Loucy (cell line): Measurements from ENCODE around the gene LRRC27.

ENCODE experiments used
- H2AFZ ChIP-seq: fragments of 200-600 bp; sonication (generic); 2 replicates; pipeline ENCODE4 v1.6.0; 2016; ENCODE audit warnings: antibody characterized with exemption, mild to moderate bottlenecking, low read length, moderate library complexity
- H3F3A ChIP-seq: fragments of 200-600 bp; 2 replicates; pipeline ENCODE4 v1.6.0; 2016; ENCODE audit warnings: antibody characterized with exemption, low read depth, mild to moderate bottlenecking
- H3K27me3 ChIP-seq: fragments of 200-600 bp; sonication (generic); 2 replicates; pipeline ENCODE4 v1.6.1; 2014; ENCODE audit warnings: low read length, mild to moderate bottlenecking; ENCODE audit not compliant: insufficient read depth, poor library complexity, severe bottlenecking
- H3K36me3 ChIP-seq: fragments of 200-600 bp; sonication (generic); 2 replicates; pipeline ENCODE4 v1.6.1; 2016; ENCODE audit warnings: low read length; ENCODE audit not compliant: insufficient read depth
- H3K4me1 ChIP-seq: fragments of 200-600 bp; sonication (generic); 2 replicates; pipeline ENCODE4 v1.5.1; 2014; ENCODE audit warnings: low read length, mild to moderate bottlenecking; ENCODE audit not compliant: insufficient read depth, poor library complexity, severe bottlenecking
- H3K4me2 ChIP-seq: fragments of 200-600 bp; sonication (generic); 2 replicates; pipeline ENCODE4 v1.6.0; 2014; ENCODE audit warnings: antibody characterized with exemption, low read length, low read depth, mild to moderate bottlenecking; ENCODE audit not compliant: poor library complexity, severe bottlenecking
- H3K4me3 ChIP-seq: fragments of 200-600 bp; sonication (generic); 2 replicates; pipeline ENCODE4 v1.5.1; 2014; ENCODE audit warnings: low read length, mild to moderate bottlenecking, mixed read lengths; ENCODE audit not compliant: poor library complexity, severe bottlenecking
- H3K79me2 ChIP-seq: fragments of 200-600 bp; sonication (generic); 2 replicates; pipeline ENCODE4 v1.6.1; 2014; ENCODE audit warnings: low read length; ENCODE audit not compliant: insufficient read depth
- H3K9ac ChIP-seq: fragments of 200-600 bp; sonication (generic); 2 replicates; pipeline ENCODE4 v1.6.0; 2014; ENCODE audit warnings: mild to moderate bottlenecking, low read depth, low read length, moderate library complexity; ENCODE audit not compliant: poor library complexity, severe bottlenecking
- H3K9me2 ChIP-seq: fragments of 200-600 bp; sonication (generic); replicated peaks from 2 replicates; pipeline ENCODE4 v1.6.1; 2016; ENCODE audit warnings: low read depth, low read length, mixed read lengths
- H3K9me3 ChIP-seq: fragments of 200-600 bp; sonication (generic); 2 replicates; pipeline ENCODE4 v1.6.1; 2014; ENCODE audit warnings: mild to moderate bottlenecking, antibody characterized with exemption, low read length, low read depth; ENCODE audit not compliant: insufficient read depth
- H4K20me1 ChIP-seq: fragments of 200-600 bp; sonication (generic); 2 replicates; pipeline ENCODE4 v1.6.0; 2014; ENCODE audit warnings: antibody characterized with exemption, low read length, mild to moderate bottlenecking; ENCODE audit not compliant: insufficient read depth, poor library complexity, severe bottlenecking
- EZH2phosphoT487 ChIP-seq: fragments of 200-600 bp; IDR thresholded peaks from 2 replicates; pipeline ENCODE4 v1.6.1; 2018; ENCODE audit warnings: antibody characterized with exemption, mild to moderate bottlenecking, moderate library complexity, borderline replicate concordance
- TF ChIP-seq, protein P1 (sequence below): fragments of 200-600 bp; sonication (generic); conservative IDR thresholded peaks from 2 replicates; pipeline ENCODE4 v1.5.1; 2014; ENCODE audit warnings: mild to moderate bottlenecking, antibody characterized with exemption, low read length

Gene LRRC27

DNA sequence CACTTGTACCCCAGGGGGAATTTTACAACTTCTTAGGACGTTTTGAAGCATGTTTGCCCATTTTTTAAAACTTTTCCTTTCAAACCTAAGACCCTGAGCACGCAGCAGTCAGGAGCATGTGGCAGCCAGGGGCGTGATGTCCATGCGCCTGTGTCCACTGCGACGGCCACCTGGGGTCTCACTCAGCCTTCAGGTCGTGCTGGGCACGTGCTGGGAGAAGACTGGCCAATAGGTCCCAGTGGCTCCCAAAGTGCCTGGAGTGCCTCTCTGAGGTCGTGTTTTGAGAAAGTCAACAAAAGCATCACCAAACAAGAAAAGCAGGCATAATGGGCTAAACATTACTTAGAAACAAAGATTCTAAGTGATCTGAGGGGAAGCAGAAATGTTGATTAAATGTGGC, 14.8 kb downstream of the LRRC27 start:
- H3K4me1 ChIP-seq, result no peaks in the 10 kb centered on the region
- no peak overlapping the region for H3K4me2 ChIP-seq
- H3K9ac ChIP-seq, result no peak overlapping the region
- TF ChIP-seq EZH2phosphoT487, result no peak
- TF ChIP-seq, protein P1, sequence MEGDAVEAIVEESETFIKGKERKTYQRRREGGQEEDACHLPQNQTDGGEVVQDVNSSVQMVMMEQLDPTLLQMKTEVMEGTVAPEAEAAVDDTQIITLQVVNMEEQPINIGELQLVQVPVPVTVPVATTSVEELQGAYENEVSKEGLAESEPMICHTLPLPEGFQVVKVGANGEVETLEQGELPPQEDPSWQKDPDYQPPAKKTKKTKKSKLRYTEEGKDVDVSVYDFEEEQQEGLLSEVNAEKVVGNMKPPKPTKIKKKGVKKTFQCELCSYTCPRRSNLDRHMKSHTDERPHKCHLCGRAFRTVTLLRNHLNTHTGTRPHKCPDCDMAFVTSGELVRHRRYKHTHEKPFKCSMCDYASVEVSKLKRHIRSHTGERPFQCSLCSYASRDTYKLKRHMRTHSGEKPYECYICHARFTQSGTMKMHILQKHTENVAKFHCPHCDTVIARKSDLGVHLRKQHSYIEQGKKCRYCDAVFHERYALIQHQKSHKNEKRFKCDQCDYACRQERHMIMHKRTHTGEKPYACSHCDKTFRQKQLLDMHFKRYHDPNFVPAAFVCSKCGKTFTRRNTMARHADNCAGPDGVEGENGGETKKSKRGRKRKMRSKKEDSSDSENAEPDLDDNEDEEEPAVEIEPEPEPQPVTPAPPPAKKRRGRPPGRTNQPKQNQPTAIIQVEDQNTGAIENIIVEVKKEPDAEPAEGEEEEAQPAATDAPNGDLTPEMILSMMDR, result no peak
- H3K36me3 ChIP-seq, result no peaks in the 10 kb centered on the region
- no peaks in the 10 kb centered on the region for H3K9me3 ChIP-seq
- no peaks in the 10 kb centered on the region for H4K20me1 ChIP-seq
- H3K9me2 ChIP-seq, result no peaks in the 10 kb centered on the region
- H3K4me3 ChIP-seq, result no peak overlapping the region
- H2AFZ ChIP-seq, result no peak overlapping the region
- H3F3A ChIP-seq, result no peaks in the 10 kb centered on the region
- no peaks in the 10 kb centered on the region for H3K27me3 ChIP-seq
- no peaks in the 10 kb centered on the region for H3K79me2 ChIP-seq

DNA sequence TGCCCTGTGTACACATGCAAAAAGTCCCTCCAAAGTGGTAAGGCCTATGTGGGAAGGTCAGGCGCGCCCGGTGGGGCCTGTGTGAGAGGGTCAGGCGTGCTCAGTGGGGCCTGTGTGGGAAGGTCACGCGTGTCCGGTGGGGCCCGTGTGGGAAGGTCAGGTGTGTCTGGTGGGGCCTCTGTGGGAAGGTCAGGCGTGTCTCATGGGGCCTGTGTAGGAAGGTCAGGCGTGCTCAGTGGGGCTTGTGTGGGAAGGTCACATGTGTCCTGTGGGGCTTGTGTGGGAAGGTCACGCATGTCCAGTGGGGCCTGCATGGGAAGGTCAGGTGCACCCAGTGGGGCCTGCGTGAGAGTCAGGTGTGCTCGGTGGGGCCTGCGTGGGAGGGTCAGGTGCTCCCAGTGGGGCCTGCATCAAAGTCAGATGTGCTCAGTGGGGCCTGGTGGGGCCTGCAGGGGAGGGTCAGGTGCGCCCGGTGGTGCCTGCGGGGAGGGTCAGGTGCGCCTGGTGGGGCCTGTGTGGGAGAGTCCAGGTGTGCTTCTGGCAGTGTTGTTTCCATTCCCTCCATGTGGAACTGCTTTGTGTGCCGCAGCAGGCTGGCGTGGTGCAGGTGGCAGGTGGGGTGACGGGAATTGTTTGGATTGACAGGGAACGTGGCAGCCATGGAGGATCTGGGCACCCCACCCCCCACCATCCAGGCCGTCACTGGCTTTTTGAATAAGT, 15.4 kb downstream of the LRRC27 start:
- Histone ChIP-seq H3K9me2 (no peaks in the 10 kb centered on the region), H3K4me1 (no peaks in the 10 kb centered on the region), H3K79me2 (no peaks in the 10 kb centered on the region), H3K9ac (no peak overlapping the region), H4K20me1 (no peaks in the 10 kb centered on the region), H3K27me3 (no peaks in the 10 kb centered on the region), H3K4me3 (no peak overlapping the region), H2AFZ (no peak overlapping the region), H3K4me2 (no peak overlapping the region), H3K9me3 (no peaks in the 10 kb centered on the region), H3K36me3 (no peaks in the 10 kb centered on the region), H3F3A (no peaks in the 10 kb centered on the region)
- TF ChIP-seq EZH2phosphoT487, result no peak
- TF ChIP-seq, protein P1, result no peak

DNA sequence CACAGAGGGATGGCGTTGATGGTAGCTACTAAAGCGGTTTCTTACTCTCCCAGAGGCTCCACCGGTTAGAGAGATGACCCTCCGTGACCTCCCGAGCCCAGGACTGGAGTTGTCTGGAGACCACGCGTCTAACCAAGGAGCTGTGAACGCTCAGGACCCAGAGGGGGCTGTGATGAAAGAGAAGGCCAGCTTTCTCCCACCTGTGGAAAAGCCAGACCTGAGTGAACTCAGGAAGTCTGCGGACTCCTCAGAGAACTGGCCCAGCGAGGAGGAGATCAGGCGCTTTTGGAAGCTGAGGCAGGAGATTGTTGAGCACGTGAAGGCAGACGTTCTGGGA, 15.9 kb downstream of the LRRC27 start:
- no peaks in the 10 kb centered on the region for H4K20me1 ChIP-seq
- no peaks in the 10 kb centered on the region for H3F3A ChIP-seq
- H3K4me2 ChIP-seq, result no peak overlapping the region
- H3K27me3 ChIP-seq, result no peaks in the 10 kb centered on the region
- no peak overlapping the region for H2AFZ ChIP-seq
- TF ChIP-seq EZH2phosphoT487, result no peak
- TF ChIP-seq, protein P1, result no peak
- no peak overlapping the region for H3K4me3 ChIP-seq
- H3K36me3 ChIP-seq, result no peaks in the 10 kb centered on the region
- H3K79me2 ChIP-seq, result no peaks in the 10 kb centered on the region
- H3K9me2 ChIP-seq, result no peaks in the 10 kb centered on the region
- H3K9me3 ChIP-seq, result no peaks in the 10 kb centered on the region
- H3K4me1 ChIP-seq, result no peaks in the 10 kb centered on the region
- H3K9ac ChIP-seq, result no peak overlapping the region
